Smooth muscle cell (in vitro differentiated cells): ENCODE measurements around the gene NEMP1. TPM values are rescaled to one million over a fixed set of nuclear protein-coding genes. Genes with fewer than 3 reads are reported as not detected.
A peak's percentile ranks its signal among the peaks of the same experiment; 100 is the strongest.

ENCODE experiments used
- DNase-seq: peaks from one replicate; lab custom pipeline; 2025; ENCODE audit not compliant: unreplicated experiment; lab: John Stamatoyannopoulos, UW
- H2AFZ ChIP-seq: fragments of 200-600 bp; sonication (generic); 2 replicates; pipeline ENCODE4 v1.6.0; 2016; ENCODE audit warnings: antibody characterized with exemption, low read depth, mild to moderate bottlenecking
- H3F3A ChIP-seq: fragments of 200-600 bp; sonication (generic); 2 replicates; pipeline ENCODE4 v1.6.0; 2017; ENCODE audit warnings: antibody characterized with exemption, low read depth
- H3K27ac ChIP-seq: fragments of 200-600 bp; sonication (generic); 2 replicates; pipeline ENCODE4 v1.5.1; 2016; ENCODE audit warnings: low read depth, mild to moderate bottlenecking
- H3K27me3 ChIP-seq: fragments of 200-600 bp; sonication (generic); 2 replicates; pipeline ENCODE4 v1.6.1; 2016; ENCODE audit warnings: low read depth, mild to moderate bottlenecking
- H3K36me3 ChIP-seq: fragments of 200-600 bp; sonication (generic); 2 replicates; pipeline ENCODE4 v1.5.1; 2016; ENCODE audit warnings: low read depth
- H3K4me1 ChIP-seq: fragments of 200-600 bp; sonication (generic); 2 replicates; pipeline ENCODE4 v1.5.1; 2016; ENCODE audit warnings: low read depth
- H3K4me2 ChIP-seq: fragments of 200-600 bp; sonication (generic); 2 replicates; pipeline ENCODE4 v1.6.0; 2016; ENCODE audit warnings: mild to moderate bottlenecking
- H3K4me3 ChIP-seq: fragments of 200-600 bp; sonication (generic); 2 replicates; pipeline ENCODE4 v1.5.1; 2016; ENCODE audit warnings: mild to moderate bottlenecking
- H3K79me2 ChIP-seq: fragments of 200-600 bp; sonication (generic); 2 replicates; pipeline ENCODE4 v1.6.0; 2016; ENCODE audit warnings: low read depth, mild to moderate bottlenecking
- H3K9ac ChIP-seq: fragments of 200-600 bp; sonication (generic); 2 replicates; pipeline ENCODE4 v1.6.0; 2016; ENCODE audit warnings: low read depth
- H3K9me3 ChIP-seq: fragments of 200-600 bp; sonication (generic); replicated peaks from 2 replicates; pipeline ENCODE4 v1.5.1; 2016; ENCODE audit warnings: low read depth
- H4K20me1 ChIP-seq: fragments of 200-600 bp; sonication (generic); 2 replicates; pipeline ENCODE4 v1.6.0; 2016; ENCODE audit warnings: low read depth
- WGBS: methylation state at CpG from one replicate; pipeline ENCODE4 v1.1.7; 2016; ENCODE audit warnings: low lambda C conversion rate; 5-methylcytosine and 5-hydroxymethylcytosine counted together
- polyA plus RNA-seq: library from polyadenylated mRNA; unstranded; fragments of >200 nt; fragmentation: Nextera tagmentation; extraction: Ambion mirVana; gene quantifications from 2 replicates; pipeline ENCODE4 v1.2.1, GENCODE V29; 2016
- total RNA-seq: library from RNA; depleted of rRNA; stranded (reverse); fragments of >200 nt; gene quantifications from 2 replicates; pipeline ENCODE4 v1.2.3, GENCODE V29; 2014
- TF ChIP-seq, protein P1 (sequence below): fragments of 200-600 bp; sonication (generic); IDR thresholded peaks from 2 replicates; pipeline ENCODE4 v1.5.1; 2017; ENCODE audit warnings: borderline replicate concordance, mild to moderate bottlenecking, antibody characterized with exemption; ENCODE audit not compliant: insufficient read depth, poor library complexity, severe bottlenecking

Gene NEMP1
- total and polyA plus RNA-seq, 2 experiments from 2014 or later = 3.2 to 8.9 TPM

DNA sequence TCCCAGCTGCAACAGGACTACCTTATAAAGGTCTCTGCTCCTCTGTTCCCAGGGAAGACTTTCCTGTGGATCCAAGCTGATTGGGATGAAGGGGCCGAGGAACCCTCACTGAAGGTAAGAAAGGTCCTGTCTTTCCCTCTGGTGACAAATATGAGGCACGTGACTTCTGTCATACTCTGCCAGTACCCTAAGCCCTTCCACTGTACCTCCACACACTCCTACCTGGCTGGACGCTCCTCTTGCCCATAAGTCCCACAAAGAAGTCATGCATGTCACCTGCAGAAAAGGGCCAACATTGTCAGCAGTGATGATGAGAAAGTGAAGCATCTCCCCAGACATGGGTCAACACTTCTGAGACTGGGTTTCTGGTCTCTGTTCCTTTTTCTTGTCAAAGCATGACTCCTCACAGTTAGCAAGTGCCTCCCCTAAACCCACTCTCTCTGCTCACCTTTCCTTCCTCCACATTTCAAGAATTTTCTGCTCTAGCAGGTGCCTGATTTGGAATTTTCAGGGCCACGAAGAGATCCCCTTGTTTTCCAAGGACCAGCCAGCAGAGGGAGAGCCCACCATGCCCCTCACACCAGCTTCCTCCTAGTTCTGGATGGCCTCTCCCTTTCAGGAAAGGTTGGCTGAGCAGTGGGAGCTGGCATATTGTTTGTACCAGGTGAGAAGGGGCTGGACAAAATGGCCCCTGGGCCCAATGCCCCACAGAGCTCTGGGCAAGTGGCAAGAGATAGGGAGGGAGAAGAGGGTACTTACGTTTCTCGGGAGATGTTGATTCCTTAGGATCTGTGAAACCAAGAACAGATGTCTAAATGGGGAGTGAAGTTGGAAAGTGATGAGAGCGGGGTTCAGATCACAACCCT, 65.8 kb downstream of the NEMP1 start:
- TF ChIP-seq, protein P1, sequence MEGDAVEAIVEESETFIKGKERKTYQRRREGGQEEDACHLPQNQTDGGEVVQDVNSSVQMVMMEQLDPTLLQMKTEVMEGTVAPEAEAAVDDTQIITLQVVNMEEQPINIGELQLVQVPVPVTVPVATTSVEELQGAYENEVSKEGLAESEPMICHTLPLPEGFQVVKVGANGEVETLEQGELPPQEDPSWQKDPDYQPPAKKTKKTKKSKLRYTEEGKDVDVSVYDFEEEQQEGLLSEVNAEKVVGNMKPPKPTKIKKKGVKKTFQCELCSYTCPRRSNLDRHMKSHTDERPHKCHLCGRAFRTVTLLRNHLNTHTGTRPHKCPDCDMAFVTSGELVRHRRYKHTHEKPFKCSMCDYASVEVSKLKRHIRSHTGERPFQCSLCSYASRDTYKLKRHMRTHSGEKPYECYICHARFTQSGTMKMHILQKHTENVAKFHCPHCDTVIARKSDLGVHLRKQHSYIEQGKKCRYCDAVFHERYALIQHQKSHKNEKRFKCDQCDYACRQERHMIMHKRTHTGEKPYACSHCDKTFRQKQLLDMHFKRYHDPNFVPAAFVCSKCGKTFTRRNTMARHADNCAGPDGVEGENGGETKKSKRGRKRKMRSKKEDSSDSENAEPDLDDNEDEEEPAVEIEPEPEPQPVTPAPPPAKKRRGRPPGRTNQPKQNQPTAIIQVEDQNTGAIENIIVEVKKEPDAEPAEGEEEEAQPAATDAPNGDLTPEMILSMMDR = no peak

DNA sequence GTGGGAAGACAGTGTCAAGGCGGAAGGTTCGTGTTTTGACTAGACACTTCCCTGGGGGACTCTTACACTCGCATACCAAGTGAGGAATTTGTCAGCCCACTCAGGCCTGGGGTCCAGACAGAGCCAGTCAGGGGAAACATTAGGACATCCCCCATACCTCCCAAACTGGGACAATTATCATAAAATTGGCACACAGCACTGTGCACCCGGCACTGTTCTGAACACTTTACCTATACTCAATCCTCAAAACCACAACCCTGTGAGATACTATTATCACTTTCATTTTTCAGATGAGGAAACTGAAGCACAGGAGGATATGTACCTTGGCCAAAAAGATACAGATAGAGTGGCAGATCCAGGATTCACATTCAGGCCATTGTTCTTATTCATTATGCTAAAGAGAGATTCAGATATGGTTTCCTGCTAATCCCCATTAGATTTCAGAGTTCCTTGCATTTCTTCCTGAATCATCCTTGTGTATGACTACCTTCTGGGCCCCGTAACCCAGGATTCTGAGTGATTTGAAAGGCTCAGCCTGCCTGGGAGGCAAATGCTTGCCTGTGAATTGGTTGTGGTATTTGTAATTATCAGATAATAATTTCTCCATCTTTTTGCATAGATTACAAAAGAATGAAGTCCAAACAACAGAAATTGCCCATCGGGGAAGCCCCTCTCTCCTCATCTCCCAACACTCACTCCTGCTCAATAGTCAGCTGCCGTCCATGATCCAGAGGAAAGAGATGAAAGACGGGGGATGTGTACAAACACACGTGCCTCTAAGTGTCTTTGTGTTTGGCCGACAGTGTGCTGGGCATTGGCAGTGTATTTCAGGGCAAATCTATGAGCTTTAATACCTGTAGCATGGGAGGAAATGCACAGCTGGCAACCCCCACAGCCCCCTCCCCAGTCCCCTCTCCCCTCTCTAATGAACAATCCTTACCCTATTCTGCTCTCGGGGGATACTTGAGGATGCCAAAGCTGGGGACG, 66.9 kb downstream of the NEMP1 start:
- no peak overlapping the region for H3K27ac ChIP-seq
- H3K79me2 ChIP-seq = no peaks in the 10 kb centered on the region
- no peak overlapping the region for H3K9ac ChIP-seq
- DNase-seq = no peak
- peaks cover 11% of the 10 kb centered on the region for H3F3A ChIP-seq
- peak overlapping the region; percentile 41 for H3K4me2 ChIP-seq
- WGBS = 71% methylated on average over 12 of the region's 12 CpGs
- no peak overlapping the region for H3K4me3 ChIP-seq
- H3K9me3 ChIP-seq = no peaks in the 10 kb centered on the region
- H3K36me3 ChIP-seq = no peaks in the 10 kb centered on the region
- TF ChIP-seq, protein P1 = no peak
- peaks cover 2% of the 10 kb centered on the region for H3K4me1 ChIP-seq
- H4K20me1 ChIP-seq = no peaks in the 10 kb centered on the region
- H3K27me3 ChIP-seq = no peaks in the 10 kb centered on the region
- no peak overlapping the region for H2AFZ ChIP-seq

More for the DNA sequence above, 65.8 kb downstream of the NEMP1 start:
- H3K27me3 ChIP-seq = no peaks in the 10 kb centered on the region
- H3K9ac ChIP-seq = no peak overlapping the region
- H4K20me1 ChIP-seq = no peaks in the 10 kb centered on the region
- H3K4me3 ChIP-seq = no peak overlapping the region
- 92% methylated on average over 7 of the region's 7 CpGs for WGBS
- H3K27ac ChIP-seq = no peak overlapping the region
- H3F3A ChIP-seq = peaks cover 3% of the 10 kb centered on the region
- peaks cover 5% of the 10 kb centered on the region for H3K4me1 ChIP-seq
- no peak overlapping the region for H3K4me2 ChIP-seq
- no peak overlapping the region for H2AFZ ChIP-seq
- no peak for DNase-seq
- H3K9me3 ChIP-seq = no peaks in the 10 kb centered on the region
- no peaks in the 10 kb centered on the region for H3K79me2 ChIP-seq
- H3K36me3 ChIP-seq = no peaks in the 10 kb centered on the region

DNA sequence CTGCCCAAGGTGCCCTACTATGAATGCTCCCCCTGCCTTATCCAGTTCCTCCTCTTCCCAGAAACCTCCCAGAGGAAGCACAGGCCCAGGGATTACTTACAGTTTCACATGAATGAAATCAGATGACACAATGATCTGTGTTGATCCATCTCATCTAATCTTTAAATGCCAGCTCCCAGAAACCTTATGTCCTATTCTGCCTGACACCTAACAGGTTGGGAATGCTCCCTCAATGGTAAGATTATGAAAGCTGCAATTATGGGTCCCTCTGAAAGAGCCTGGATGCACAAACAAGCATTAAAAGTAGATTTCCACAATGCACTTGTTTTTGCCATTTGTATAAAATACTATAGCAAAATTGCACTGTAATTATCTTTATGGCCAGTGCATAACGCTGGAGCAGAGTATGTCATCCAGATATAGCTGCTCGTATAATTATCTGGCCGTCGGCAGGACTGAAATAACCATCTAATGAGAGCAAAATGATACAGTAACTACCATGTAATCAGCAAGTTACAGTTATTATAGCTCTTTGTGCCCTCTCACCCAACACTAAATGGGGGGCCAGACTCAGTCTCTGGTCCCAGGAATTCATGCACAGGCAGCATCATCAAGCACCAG, 67.9 kb downstream of the NEMP1 start:
- 47% methylated on average over 4 of the region's 4 CpGs for WGBS
- Histone ChIP-seq H3K9ac (no peak overlapping the region), H3K36me3 (no peaks in the 10 kb centered on the region), H2AFZ (no peak overlapping the region), H3K27ac (no peak overlapping the region), H4K20me1 (no peaks in the 10 kb centered on the region), H3K4me2 (no peak overlapping the region), H3K27me3 (no peaks in the 10 kb centered on the region), H3F3A (peaks cover 11% of the 10 kb centered on the region), H3K79me2 (peaks cover 4% of the 10 kb centered on the region), H3K9me3 (no peaks in the 10 kb centered on the region), H3K4me3 (no peak overlapping the region), H3K4me1 (no peaks in the 10 kb centered on the region)
- DNase-seq = no peak
- TF ChIP-seq, protein P1 = no peak
